OCI-LY1 (cell line): ENCODE measurements around the gene POU6F2.

ENCODE experiments used
- CTCF ChIP-seq: fragments of 200-600 bp; sonication (generic), shearing (Covaris generic); IDR thresholded peaks from 2 replicates; pipeline ENCODE4 v1.5.1; 2017; ENCODE audit warnings: mild to moderate bottlenecking, antibody characterized with exemption, low read length, moderate library complexity, mixed read lengths
- EZH2 ChIP-seq: fragments of 200-600 bp; sonication (generic), shearing (Covaris generic); IDR thresholded peaks from 2 replicates; pipeline ENCODE4 v1.8.0; 2017; ENCODE audit warnings: borderline replicate concordance, mixed run types, mild to moderate bottlenecking, antibody characterized with exemption, low read length, moderate library complexity, mixed read lengths

DNA sequence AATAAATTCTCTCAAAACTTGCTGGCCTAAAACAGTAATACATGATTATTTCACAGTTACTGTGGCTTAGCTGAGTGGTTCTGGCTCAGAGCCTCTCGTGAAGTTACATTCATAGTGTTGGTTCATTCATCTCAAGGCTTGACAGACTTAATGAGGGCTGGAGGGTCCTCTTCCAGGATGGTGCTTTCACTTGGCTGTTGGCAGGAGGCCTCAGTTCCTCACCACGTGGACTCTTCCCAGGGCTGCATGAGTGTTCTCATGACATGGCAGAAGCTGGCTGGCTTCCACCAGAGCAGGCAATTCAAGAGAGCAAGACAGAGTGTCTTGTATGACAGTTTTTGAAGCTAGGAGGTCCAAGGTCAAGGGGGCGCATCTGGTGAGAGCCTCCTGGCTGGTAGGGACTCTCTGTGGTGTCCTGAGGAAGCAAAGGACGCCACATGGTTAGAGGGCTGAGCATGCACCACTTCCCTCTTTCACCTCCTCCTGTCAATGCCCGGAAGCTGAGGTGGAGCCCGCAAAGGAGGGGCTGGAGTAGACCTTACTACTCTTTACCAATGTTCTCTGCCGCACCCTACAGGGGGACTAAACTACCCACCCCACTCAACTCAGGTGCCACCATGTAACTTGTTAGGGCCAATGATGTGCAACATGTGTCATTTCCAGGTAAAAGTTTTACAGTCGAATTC, 530.3 kb downstream of the POU6F2 start:
- TF ChIP-seq CTCF: no peak
- TF ChIP-seq EZH2: no peak
